K562 (cell line): ENCODE data around the gene BCL6B. TPM values are rescaled to one million over a fixed set of nuclear protein-coding genes. Genes with fewer than 3 reads are reported as not detected.

ENCODE experiments used
- BRD9 ChIP-seq: fragments of 450-650 bp; IDR thresholded peaks from 2 replicates; pipeline ENCODE4 v1.6.1; 2018; ENCODE audit warnings: low read depth; ENCODE audit not compliant: partially characterized antibody
- E2F8 ChIP-seq: fragments of 450-650 bp; IDR thresholded peaks from 2 replicates; pipeline ENCODE4 v1.7.1; 2018; ENCODE audit warnings: mild to moderate bottlenecking, low read depth; ENCODE audit not compliant: partially characterized antibody
- MAFG ChIP-seq: fragments of 450-650 bp; conservative IDR thresholded peaks from 2 replicates; pipeline ENCODE4 v1.6.1; 2016; ENCODE audit warnings: missing genetic modification characterization, missing compliant biosample characterization
- NBN ChIP-seq: fragments of 450-650 bp; IDR thresholded peaks from 2 replicates; pipeline ENCODE4 v1.6.1; 2016; ENCODE audit warnings: low read depth, mild to moderate bottlenecking
- NCOR1 ChIP-seq: fragments of 450-650 bp; IDR thresholded peaks from 2 replicates; pipeline ENCODE4 v1.6.1; 2016; ENCODE audit warnings: mild to moderate bottlenecking, moderate library complexity
- REST ChIP-seq, 2 experiments: fragments of 450-650 bp; formaldehyde crosslinking in 1 of 2; IDR thresholded peaks; 2 replicates each; pipeline versions ENCODE4 v1.4.0 to v1.6.1; 2014 to 2020; ENCODE audit warnings: mild to moderate bottlenecking in 2 of 2, borderline replicate concordance in 1 of 2, low read depth in 1 of 2
- ZBTB2 ChIP-seq: fragments of 450-650 bp; IDR thresholded peaks from 2 replicates; pipeline ENCODE4 v1.6.1; 2016; ENCODE audit warnings: antibody characterized with exemption
- ZNF146 ChIP-seq: IDR thresholded peaks from one replicate; pipeline ENCODE4 v1.6.1; 2018; ENCODE audit warnings: missing compliant biosample characterization; ENCODE audit not compliant: unreplicated experiment
- ZNF76 ChIP-seq: fragments of 250-450 bp; sonication (Bioruptor Pico); IDR thresholded peaks from 2 replicates; pipeline ENCODE4 v1.4.0; 2020; ENCODE audit warnings: mild to moderate bottlenecking, moderate library complexity, borderline replicate concordance
- polyA plus RNA-seq, 8 experiments: library from polyadenylated mRNA; depleted of rRNA in 4 of 8; stranded (reverse) in 5 of 8; unstranded in 3 of 8; fragments of >200 nt; fragmentation: Nextera tagmentation in 2 of 8; fragmentation: Illumina TruSeq in 1 of 8; extraction: Ambion mirVana in 2 of 8; extraction: Trizol in 1 of 8; gene quantifications; 2 replicates each; pipeline versions ENCODE4 v1.2.1 to v1.2.3, GENCODE V29; 2011 to 2014; ENCODE audit warnings: inconsistent platforms in 1 of 8, missing spikeins in 1 of 8
- total RNA-seq, 7 experiments: library from RNA; depleted of rRNA in 6 of 7; stranded (reverse); fragments of >200 nt in 6 of 7; fragmentation: Illumina TruSeq in 2 of 7; extraction: Trizol in 2 of 7; gene quantifications; 2 replicates each; pipeline versions ENCODE4 v1.2.1 to v1.2.3, GENCODE V29; 2011 to 2021; ENCODE audit warnings: low replicate concordance in 1 of 7

BCL6B gene
- total and polyA plus RNA-seq, 9 of the 15 experiments (the other 6 are each of a cell fraction or from before 2014, with no cell fraction given): 0.89 to 5.0 (median 3.6) TPM

GRCh38 chr17:7014261-7014994 lies 8.4 kb upstream of the BCL6B start (continued):
- TF ChIP-seq REST (IDR thresholded peaks at IDR 0.05; ENCODE audit: borderline replicate concordance) (peak; percentile 15; the same call in 1 of the 2 replicates), REST (CRISPR knock-in tag; IDR thresholded peaks at IDR 0.05; ENCODE audit: low read depth) (0 out of 2 replicates have a peak, but pooled peaks have one; percentile 29), BRD9 (no peak), MAFG (tag) (no peak), ZBTB2 (peak; percentile 82), ZNF76 (CRISPR knock-in tag) (no peak), ZNF146 (CRISPR knock-in tag) (no peak), NCOR1 (peak; percentile 52; the same call in 1 of the 2 replicates), E2F8 (peak; percentile 63), NBN (no peak)
